OCI-LY7 (cell line): Measurements from ENCODE around the gene CEBPB.

ENCODE experiments used
- EZH2phosphoT487 ChIP-seq: fragments of 200-600 bp; sonication (generic); IDR thresholded peaks from 2 replicates; pipeline ENCODE4 v1.6.1; 2018; ENCODE audit warnings: low read depth, borderline replicate concordance, mild to moderate bottlenecking, mixed run types, antibody characterized with exemption, low read length, moderate library complexity, mixed read lengths
- TF ChIP-seq, protein P1 (sequence below): fragments of 200-600 bp; sonication (generic); conservative IDR thresholded peaks from 2 replicates; pipeline ENCODE4 v1.5.1; 2014; ENCODE audit warnings: mild to moderate bottlenecking, antibody characterized with exemption, low read length, moderate library complexity, mixed read lengths

- no peak for TF ChIP-seq EZH2phosphoT487
- TF ChIP-seq, protein P1, sequence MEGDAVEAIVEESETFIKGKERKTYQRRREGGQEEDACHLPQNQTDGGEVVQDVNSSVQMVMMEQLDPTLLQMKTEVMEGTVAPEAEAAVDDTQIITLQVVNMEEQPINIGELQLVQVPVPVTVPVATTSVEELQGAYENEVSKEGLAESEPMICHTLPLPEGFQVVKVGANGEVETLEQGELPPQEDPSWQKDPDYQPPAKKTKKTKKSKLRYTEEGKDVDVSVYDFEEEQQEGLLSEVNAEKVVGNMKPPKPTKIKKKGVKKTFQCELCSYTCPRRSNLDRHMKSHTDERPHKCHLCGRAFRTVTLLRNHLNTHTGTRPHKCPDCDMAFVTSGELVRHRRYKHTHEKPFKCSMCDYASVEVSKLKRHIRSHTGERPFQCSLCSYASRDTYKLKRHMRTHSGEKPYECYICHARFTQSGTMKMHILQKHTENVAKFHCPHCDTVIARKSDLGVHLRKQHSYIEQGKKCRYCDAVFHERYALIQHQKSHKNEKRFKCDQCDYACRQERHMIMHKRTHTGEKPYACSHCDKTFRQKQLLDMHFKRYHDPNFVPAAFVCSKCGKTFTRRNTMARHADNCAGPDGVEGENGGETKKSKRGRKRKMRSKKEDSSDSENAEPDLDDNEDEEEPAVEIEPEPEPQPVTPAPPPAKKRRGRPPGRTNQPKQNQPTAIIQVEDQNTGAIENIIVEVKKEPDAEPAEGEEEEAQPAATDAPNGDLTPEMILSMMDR: no peak
Measured at GRCh38 chr20:50141018-50141675, 49.5 kb upstream of the CEBPB start.
